Measurements from ENCODE around the gene RPS3.
"Not testable (repeated sequence)": the region's sequence is repeated elsewhere in the genome, so short reads cannot be mapped to it uniquely, and the experiment has no call there.

GRCh38 chr11:75378776-75379175 lies 20.5 kb upstream of the RPS3 start:
- TF ChIP-seq CTCF (conservative IDR thresholded peaks at IDR 0.05 in 1 of 2, IDR thresholded peaks at IDR 0.05 in 1 of 2; ENCODE audit: low read depth in 1 of 2, low read length in 2 of 2); EZH2 (IDR thresholded peaks at IDR 0.05; ENCODE audit: low read length, missing control alignments): not testable (repeated sequence)
